ENCODE data around the gene CCDC88C.

- peak in 1 of 2 experiments; percentile 20; a peak in 1 of 4 replicates for TF ChIP-seq CTCF (conservative IDR thresholded peaks at IDR 0.05; ENCODE audit: low read depth in 2 of 2)
- no peak for TF ChIP-seq POLR2AphosphoS5 (IDR thresholded peaks at IDR 0.05; ENCODE audit: low read depth)
- TF ChIP-seq EZH2phosphoT487 (IDR thresholded peaks at IDR 0.05; ENCODE audit: unreplicated experiment): no peak
Observed at GRCh38 chr14:91377700-91378652, 39.6 kb downstream of the CCDC88C start.
